HCEC 1CT (cell line): Measurements from ENCODE around the gene TRMT10B.
"Not testable (repeated sequence)": the region's sequence is repeated elsewhere in the genome, so short reads cannot be mapped to it uniquely, and the experiment has no call there.

Experiments
- DNase-seq: peaks from one replicate; pipeline ENCODE4 v3.0.0-alpha.2; 2017

Gene TRMT10B

GRCh38 chr9:37801959-37802711, 48.5 kb downstream of the TRMT10B start:
- no peak for DNase-seq

GRCh38 chr9:37806271-37806670, 52.7 kb downstream of the TRMT10B start:
- no peak for DNase-seq

DNA sequence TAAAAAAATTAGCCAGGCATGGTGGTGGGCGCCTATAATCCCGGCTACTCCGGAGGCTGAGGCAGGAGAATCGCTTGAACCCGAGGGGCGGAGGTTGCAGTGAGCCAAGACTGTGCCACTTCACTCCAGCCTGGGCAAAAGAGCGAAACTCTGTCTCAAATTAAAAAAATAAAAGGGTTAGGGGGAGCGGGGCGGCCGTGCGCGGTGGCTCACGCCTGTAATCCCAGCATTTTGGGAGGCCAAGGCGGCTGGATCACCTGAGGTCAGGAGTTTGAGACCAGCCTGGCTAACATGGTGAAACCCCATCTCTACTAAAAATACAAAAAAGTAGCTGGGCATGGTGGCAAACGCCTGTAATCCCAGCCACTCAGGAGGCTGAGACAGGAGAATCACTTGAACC, 56.1 kb downstream of the TRMT10B start:
- not testable (repeated sequence) for DNase-seq

- no peak for DNase-seq
Observed at GRCh38 chr9:37811906-37812476, 58.4 kb downstream of the TRMT10B start.

DNA sequence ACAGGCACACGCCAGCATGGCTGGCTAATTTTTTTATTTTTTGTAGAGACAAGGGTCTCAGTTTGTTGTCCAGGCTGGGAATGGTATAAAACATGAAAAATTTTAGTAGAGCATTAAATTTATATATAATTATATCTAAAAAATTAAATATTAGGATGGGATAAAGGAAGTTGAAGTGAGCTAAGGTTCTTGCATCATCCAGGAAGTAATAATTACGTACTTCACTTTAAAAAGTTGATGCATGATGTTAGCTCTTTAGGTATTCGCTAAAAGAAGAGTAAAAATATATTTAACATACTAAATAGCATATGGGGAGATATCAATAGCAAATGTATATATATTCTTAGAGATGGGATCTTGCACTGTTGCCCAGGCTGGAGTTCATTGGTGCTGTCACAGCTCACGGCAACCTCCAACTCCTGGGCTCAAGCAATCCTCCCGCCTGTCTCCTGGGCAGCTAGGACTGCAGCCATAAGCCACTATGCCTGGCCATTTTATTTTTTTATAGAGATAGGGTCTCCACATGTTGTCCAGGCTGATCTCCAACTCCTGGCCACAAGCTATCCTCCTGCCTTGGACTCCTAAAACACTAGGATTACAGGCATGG, 59.3 kb downstream of the TRMT10B start:
- no peak for DNase-seq

- no peak for DNase-seq
Observed at GRCh38 chr9:37818849-37819248, 65.2 kb downstream of the TRMT10B start.

DNA sequence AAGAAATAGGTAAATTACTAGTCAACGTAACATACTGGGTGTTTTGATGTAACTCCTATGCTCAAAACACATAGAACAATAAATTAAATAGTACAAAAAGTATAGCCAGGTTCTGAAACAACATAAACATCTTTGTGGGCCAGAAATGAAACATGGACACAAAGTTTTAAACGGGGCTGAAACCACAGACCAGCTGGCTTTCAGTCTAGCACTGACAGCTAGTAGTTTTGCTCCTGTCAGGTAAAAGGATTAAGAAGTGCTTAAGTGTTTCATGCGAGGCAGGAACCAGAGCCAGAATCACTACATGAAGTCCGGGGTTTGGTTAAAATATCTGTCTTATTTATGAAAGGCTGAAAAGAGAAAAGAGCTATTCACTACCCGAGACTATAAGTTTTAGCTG, 66.5 kb downstream of the TRMT10B start:
- no peak for DNase-seq

DNA sequence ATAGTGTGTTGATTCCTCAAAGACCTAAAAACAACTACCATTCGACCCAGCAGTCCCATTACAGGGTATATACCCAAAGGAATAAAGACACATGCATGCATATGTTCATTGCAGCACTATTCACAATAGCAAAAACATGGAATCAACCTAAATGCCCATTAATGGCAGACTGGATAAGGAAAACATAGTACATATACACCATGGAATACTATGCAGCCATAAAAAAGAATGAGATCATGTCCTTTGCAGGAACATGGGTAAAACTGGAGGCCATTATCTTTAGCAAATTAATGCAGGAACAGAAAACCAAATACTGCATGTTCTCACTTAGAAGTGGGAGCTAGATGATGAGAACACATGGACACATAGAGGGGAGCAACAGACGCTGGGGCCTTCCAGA, 71.6 kb downstream of the TRMT10B start:
- not testable (repeated sequence) for DNase-seq

GRCh38 chr9:37827483-37828165, 74.0 kb downstream of the TRMT10B start:
- DNase-seq = no peak
